H54 (cell line): ENCODE results near the gene MSH6.

Source experiments
- DNase-seq: peaks from one replicate; pipeline ENCODE4 v3.0.0; 2011; ENCODE audit warnings: low spot score, mixed read lengths; ENCODE audit not compliant: insufficient read length
- FAIRE-seq: peaks from 3 replicates; lab custom pipeline; 2011; peaks lifted over from hg19 to GRCh38; lab: Jason Lieb, UNC
- POLR2A ChIP-seq: IDR thresholded peaks from 2 replicates; pipeline ENCODE4 v1.6.1; 2011; ENCODE audit warnings: low read depth, mild to moderate bottlenecking, low read length

MSH6 gene

DNA sequence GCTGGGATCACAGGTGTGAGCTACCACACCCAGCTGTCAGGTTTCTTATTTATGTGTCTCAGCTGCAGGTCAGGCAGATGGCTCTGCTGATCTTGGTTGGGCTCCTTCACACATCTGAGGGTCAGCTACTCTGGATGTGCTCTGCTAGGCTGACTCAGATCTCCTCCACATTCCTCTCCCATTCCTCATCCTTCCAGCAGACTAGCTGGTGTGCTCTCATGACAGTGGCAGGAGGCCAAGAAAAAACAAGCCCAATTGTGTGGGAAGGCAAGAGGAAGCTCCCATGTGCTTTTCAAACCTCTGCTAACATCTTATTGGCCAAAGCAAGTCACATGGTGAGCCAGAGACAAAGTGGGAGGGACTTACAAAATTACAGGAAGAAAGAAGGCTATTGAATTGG, 11.7 kb upstream of the MSH6 start:
- no peak for TF ChIP-seq POLR2A
- DNase-seq = peak; percentile 71
- FAIRE-seq = peak; percentile 74

DNA sequence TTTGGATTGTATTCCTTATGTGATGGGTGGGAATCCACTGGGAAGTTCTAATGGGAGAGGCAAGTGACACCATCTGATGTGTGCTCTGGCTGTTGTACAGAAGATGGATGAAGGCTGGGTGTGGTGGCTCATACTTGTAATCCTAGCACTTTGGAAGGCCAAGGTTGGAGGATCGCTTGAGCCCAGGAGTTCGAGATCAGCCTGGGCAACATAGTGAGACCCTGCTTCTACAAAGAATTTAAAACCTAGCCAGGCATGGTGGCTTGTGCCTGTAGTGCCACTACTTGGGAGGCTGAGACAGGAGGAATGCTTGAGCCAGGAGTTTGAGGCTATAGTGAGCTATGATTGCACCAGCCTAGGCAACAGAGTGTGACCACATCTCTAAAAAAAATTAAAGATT, 10.6 kb upstream of the MSH6 start:
- no peak for TF ChIP-seq POLR2A
- DNase-seq (no peak), FAIRE-seq (no peak)

DNA sequence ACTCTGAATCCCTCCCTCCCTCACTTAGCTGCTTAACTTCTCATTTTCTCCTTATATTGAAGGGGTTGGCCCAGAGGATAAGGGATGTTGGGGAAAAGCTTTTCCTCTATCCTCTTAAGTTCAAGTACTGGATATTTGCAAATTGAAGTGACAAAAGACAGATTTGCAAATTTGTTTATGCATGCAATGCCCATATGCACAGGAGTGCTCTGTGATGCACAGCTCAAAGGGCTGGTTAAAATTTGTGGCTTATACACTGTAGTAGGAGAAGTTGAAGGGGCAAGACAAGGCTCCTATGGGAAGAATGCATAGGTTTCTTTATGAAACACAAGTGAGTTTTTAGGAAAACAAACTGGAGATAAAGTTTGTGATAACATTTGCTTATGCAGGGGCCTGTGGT, 8.4 kb upstream of the MSH6 start:
- no peak for FAIRE-seq
- DNase-seq = no peak

DNA sequence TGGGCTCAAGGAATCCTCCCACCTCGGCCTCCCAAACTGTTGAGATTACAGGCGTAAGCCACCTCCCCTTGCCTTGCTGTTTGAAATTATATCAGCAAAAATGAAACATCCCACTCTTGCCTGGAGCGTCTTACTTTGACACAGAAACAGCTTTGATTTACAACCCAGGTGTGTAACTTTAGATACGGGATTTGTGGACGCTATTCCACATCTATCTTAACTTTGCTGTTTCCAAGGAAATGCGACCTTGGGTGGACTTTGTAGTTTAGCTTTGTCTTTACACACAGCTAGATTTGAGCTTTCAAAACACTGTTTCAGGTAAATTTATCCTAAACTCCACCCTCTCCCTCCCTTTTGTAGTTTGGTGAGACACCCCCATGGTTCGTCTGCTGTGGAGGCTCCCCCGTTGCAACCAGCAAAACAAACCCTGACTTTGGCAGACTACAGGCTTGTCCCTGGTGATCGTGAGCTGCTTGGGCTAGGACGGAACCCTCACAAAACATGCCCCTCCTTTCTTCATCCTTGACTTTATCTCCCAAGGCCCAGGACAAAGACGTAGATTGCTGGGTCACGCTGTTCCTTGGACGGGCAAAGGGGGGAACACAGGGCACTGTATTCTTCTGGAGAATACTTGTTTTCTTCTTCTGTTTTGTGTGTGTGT, 5.5 kb upstream of the MSH6 start:
- DNase-seq = no peak
- no peak for TF ChIP-seq POLR2A
- no peak for FAIRE-seq

More for the DNA sequence above, 8.4 kb upstream of the MSH6 start:
- no peak for TF ChIP-seq POLR2A

DNA sequence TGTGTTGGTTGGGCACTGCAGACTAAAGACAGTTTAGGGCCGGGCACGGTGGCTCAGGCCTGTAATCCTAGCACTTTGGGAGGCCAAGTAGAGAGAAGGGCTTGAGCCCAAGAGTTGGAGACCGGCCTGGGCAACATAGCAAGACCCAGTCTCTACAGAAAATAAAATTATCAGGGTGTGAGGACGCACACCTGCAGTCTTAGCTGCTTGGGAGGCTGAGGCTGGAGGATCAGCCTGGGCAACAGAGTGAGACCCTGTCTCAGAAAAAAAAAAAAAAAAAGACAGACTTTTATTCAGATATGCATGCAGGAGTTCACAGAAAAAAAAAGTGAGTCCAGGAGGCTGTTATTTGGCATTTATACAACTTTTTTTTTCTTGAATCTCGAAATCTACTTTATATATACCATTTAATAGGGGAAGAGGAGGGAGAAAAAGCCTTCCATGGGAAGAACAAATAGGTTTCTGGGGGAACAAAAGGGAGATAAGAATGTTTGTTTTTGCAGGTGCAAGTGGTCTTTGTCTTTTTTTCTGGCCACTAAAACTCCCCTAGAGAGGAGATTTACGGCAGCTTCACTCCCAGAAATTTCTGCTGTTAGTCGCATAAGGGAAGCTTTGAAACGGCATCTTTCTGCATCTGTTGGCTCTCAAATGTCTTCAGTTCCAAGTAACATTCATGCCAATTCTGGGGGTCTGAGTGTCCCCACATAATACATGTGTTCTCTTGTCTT, 4.1 kb upstream of the MSH6 start:
- DNase-seq = no peak
- FAIRE-seq = no peak
- no peak for TF ChIP-seq POLR2A

DNA sequence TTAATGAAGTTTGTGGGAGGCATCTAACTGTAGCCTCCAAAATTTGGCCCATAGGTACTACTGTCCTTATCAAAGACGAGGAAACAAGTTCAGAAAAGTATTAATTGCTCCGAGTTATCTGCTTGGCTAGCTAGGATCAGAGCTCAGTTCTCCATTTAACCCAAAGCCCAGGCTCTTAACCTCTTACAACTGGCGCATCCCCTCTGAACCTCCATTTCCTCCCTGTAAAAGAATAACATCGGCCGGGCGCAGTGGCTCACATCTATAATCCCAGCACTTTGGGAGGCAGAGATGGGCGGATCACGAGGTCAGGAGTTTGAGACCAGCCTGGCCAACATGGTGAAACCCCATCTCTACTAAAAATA, 3.5 kb upstream of the MSH6 start:
- no peak for DNase-seq
- TF ChIP-seq POLR2A = no peak
- no peak for FAIRE-seq

DNA sequence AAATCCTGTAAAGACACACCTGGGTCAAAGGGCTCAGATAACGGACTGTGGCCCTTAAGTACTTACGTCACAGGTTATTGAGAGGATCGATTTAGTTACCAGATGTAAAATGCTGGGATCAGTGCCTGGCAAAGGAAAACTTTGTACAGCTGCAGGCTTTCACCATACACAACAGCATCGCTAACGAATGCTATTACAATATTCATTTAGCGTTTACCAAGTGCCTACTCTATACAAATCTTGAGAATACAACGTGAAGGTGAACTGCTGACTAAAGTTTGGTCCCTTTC, 619 bp upstream of the MSH6 start:
- FAIRE-seq (no peak), DNase-seq (no peak)
- TF ChIP-seq POLR2A = no peak

DNA sequence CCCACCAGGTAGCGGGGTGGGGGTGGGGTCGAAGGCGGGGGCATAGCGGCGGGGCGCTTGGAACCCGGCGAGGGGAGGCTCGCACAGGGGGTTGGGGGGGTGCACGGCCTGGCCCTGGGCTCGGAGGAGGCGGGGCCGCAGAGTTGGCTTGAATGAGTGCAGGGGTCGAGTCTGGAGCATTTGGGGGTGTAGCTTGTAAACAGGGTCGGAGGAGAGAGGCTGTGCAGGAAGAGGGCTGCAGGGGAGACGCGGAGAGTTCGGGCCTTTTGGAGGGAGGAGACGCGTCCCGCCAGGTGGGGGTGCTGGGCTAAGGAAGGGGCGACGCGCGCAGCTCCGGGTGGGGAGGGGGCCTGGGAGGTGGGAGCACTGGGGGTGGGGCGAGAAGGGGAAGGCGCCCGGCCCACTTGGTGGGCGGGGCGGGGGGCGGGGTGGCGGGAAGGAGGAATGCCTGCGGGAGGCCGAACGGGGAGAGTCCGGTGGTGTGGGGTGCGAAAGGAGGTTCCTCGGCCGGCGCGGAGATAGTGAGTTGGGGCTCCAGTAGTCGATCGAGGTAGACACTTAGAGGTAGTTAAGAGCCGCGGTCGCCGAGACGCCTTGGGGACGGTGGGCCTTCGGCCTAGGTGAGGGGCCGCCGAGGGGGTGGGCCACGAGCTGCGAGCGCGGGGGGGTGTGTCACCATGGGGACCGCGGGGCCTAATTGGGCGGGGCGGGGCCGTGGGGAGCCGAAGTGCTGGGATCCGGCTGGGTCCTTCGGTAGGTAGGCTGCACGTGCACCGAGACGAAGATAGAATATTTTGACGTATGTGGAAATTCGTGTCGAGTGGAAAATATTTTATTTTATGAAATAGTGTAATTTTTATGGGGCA, 774 bp downstream of the MSH6 start:
- FAIRE-seq (no peak), DNase-seq (peak; percentile 67)
- TF ChIP-seq POLR2A = no peak

DNA sequence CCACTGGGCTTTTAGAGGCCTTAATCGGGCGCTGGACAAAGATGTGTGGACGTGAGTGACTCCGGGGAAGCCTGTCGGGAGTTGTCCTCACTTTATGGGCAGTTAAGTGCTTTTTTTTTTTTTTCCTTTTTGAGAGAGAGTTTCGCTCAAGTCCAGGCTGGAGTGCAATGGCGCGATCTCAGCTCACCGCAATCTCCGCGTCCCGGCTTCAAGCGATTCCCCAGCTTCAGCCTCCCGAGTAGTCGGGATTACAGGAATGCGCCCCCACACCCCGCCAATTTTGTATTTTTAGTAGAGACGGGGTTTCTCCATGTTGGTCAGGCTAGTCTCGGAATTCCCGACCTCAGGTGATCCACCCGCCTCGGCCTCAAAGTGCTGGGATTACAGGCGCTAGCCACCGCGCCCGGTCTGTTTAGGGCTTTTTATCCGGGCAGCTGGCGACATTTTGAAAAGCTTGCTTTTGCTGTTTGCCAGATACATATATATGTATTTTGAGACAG, 1.5 kb downstream of the MSH6 start:
- DNase-seq (no peak), FAIRE-seq (no peak)
- no peak for TF ChIP-seq POLR2A

DNA sequence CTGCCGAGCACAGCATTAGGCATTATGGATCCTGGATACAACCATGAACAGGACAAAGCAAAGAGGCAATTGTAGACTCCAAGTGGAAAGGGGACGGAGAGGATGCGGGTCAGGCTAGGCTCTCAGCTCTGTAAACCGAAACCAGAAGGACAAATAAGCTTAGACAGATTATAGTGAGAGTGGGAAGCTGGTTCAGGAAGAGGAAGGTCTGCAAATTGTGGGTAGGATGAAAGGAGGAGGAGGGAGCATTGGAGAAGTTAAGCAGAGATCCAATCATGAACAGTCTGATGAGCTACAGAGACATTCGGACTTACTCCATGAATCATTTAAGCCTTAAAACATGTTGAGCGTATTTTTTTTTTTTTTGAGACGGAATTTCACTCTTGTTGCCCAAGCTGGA, 3.0 kb downstream of the MSH6 start:
- no peak for DNase-seq
- no peak for TF ChIP-seq POLR2A
- FAIRE-seq = no peak

DNA sequence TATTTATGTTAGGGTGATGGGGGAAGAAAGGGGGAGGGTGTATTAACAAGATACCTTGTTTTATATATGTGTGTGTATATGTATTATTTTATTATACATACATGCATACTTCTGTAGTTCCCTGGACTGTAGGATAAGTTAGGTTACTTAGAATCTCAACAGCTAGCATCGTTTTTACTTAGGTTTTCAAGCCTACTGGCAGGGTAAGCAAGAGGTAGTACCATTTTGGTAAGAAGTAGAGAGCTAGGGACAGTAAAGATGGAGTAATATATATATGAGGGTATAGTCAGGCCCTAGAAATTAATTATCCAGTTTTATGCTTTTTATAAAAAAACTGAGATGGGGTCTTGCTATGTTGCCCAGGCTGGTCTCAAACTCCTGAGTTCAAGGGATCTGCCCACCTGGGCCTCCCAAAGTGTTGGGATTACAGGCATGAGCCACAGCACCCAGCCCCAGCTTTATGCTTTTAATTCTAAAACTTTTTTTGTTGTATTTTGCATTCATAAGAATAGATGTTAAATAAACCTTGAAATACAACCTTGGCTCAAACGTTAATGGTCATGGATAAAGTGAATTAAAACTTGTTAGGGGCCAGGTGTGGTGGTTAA, 13.2 kb downstream of the MSH6 start:
- TF ChIP-seq POLR2A = no peak
- DNase-seq (no peak), FAIRE-seq (no peak)

DNA sequence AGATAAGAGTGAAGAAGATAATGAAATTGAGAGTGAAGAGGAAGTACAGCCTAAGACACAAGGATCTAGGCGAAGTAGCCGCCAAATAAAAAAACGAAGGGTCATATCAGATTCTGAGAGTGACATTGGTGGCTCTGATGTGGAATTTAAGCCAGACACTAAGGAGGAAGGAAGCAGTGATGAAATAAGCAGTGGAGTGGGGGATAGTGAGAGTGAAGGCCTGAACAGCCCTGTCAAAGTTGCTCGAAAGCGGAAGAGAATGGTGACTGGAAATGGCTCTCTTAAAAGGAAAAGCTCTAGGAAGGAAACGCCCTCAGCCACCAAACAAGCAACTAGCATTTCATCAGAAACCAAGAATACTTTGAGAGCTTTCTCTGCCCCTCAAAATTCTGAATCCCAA, 15.7 kb downstream of the MSH6 start:
- no peak for DNase-seq
- FAIRE-seq = no peak

DNA sequence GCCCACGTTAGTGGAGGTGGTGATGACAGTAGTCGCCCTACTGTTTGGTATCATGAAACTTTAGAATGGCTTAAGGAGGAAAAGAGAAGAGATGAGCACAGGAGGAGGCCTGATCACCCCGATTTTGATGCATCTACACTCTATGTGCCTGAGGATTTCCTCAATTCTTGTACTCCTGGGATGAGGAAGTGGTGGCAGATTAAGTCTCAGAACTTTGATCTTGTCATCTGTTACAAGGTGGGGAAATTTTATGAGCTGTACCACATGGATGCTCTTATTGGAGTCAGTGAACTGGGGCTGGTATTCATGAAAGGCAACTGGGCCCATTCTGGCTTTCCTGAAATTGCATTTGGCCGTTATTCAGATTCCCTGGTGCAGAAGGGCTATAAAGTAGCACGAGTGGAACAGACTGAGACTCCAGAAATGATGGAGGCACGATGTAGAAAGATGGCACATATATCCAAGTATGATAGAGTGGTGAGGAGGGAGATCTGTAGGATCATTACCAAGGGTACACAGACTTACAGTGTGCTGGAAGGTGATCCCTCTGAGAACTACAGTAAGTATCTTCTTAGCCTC, 16.2 kb downstream of the MSH6 start:
- TF ChIP-seq POLR2A = no peak
- FAIRE-seq (no peak), DNase-seq (no peak)

More for the DNA sequence above, 15.7 kb downstream of the MSH6 start:
- TF ChIP-seq POLR2A = no peak
